Superior temporal gyrus (tissue), 1 donor: ENCODE data around the gene FAM47E.

Experiments
- DNase-seq: peaks from one replicate; pipeline ENCODE4 v3.0.0-alpha.2; 2016; ENCODE audit errors: extremely low spot score

Gene FAM47E

GRCh38 chr4:76301068-76301774, 49.7 kb downstream of the FAM47E start:
- peak; percentile 49 for DNase-seq

GRCh38 chr4:76301775-76302162, 50.2 kb downstream of the FAM47E start:
- DNase-seq = no peak

- DNase-seq = no peak
These were observed 51.4 kb downstream of the FAM47E start for GRCh38 chr4:76302826-76303438.

- DNase-seq = no peak
These were observed 53.6 kb downstream of the FAM47E start for GRCh38 chr4:76305033-76305687.

GRCh38 chr4:76305971-76306881, 54.7 kb downstream of the FAM47E start, which contains the start of gene STBD1:
Gene STBD1, plus strand, starts transcription at chr4:76306733. Its CDS starts 37 bp downstream, at chr4:76306770.
- peak; percentile 43 for DNase-seq

- DNase-seq = peak; percentile 27
These were observed 55.5 kb downstream of the FAM47E start for GRCh38 chr4:76306882-76307659.

- DNase-seq = no peak
These were observed 56.1 kb downstream of the FAM47E start for GRCh38 chr4:76307660-76308014.

- DNase-seq = no peak
These were observed 57.0 kb downstream of the FAM47E start for GRCh38 chr4:76308548-76308947.

- no peak for DNase-seq
These were observed 58.5 kb downstream of the FAM47E start for GRCh38 chr4:76309939-76310550.

GRCh38 chr4:76310683-76311082, 59.2 kb downstream of the FAM47E start:
- DNase-seq = no peak

GRCh38 chr4:76311896-76312331, 60.4 kb downstream of the FAM47E start:
- no peak for DNase-seq

GRCh38 chr4:76312457-76312856, 60.9 kb downstream of the FAM47E start:
- DNase-seq = no peak

GRCh38 chr4:76313547-76313946, 62.0 kb downstream of the FAM47E start:
- DNase-seq = no peak

GRCh38 chr4:76315267-76315918, 63.9 kb downstream of the FAM47E start:
- no peak for DNase-seq

GRCh38 chr4:76316131-76316530, 64.6 kb downstream of the FAM47E start:
- no peak for DNase-seq

- DNase-seq = no peak
These were observed 70.7 kb downstream of the FAM47E start for GRCh38 chr4:76322236-76322635.

- no peak for DNase-seq
These were observed 73.6 kb downstream of the FAM47E start for GRCh38 chr4:76325072-76325471.

- no peak for DNase-seq
These were observed 75.0 kb downstream of the FAM47E start for GRCh38 chr4:76326515-76326914.
